Loucy (cell line): ENCODE results near the gene ATP5MC2.

ENCODE experiments used
- H2AFZ ChIP-seq: fragments of 200-600 bp; sonication (generic); 2 replicates; pipeline ENCODE4 v1.6.0; 2016; ENCODE audit warnings: antibody characterized with exemption, mild to moderate bottlenecking, low read length, moderate library complexity
- H3F3A ChIP-seq: fragments of 200-600 bp; 2 replicates; pipeline ENCODE4 v1.6.0; 2016; ENCODE audit warnings: antibody characterized with exemption, low read depth, mild to moderate bottlenecking
- H3K27me3 ChIP-seq: fragments of 200-600 bp; sonication (generic); 2 replicates; pipeline ENCODE4 v1.6.1; 2014; ENCODE audit warnings: low read length, mild to moderate bottlenecking; ENCODE audit not compliant: insufficient read depth, poor library complexity, severe bottlenecking
- H3K36me3 ChIP-seq: fragments of 200-600 bp; sonication (generic); 2 replicates; pipeline ENCODE4 v1.6.1; 2016; ENCODE audit warnings: low read length; ENCODE audit not compliant: insufficient read depth
- H3K4me1 ChIP-seq: fragments of 200-600 bp; sonication (generic); 2 replicates; pipeline ENCODE4 v1.5.1; 2014; ENCODE audit warnings: low read length, mild to moderate bottlenecking; ENCODE audit not compliant: insufficient read depth, poor library complexity, severe bottlenecking
- H3K4me2 ChIP-seq: fragments of 200-600 bp; sonication (generic); 2 replicates; pipeline ENCODE4 v1.6.0; 2014; ENCODE audit warnings: antibody characterized with exemption, low read length, low read depth, mild to moderate bottlenecking; ENCODE audit not compliant: poor library complexity, severe bottlenecking
- H3K4me3 ChIP-seq: fragments of 200-600 bp; sonication (generic); 2 replicates; pipeline ENCODE4 v1.5.1; 2014; ENCODE audit warnings: low read length, mild to moderate bottlenecking, mixed read lengths; ENCODE audit not compliant: poor library complexity, severe bottlenecking
- H3K79me2 ChIP-seq: fragments of 200-600 bp; sonication (generic); 2 replicates; pipeline ENCODE4 v1.6.1; 2014; ENCODE audit warnings: low read length; ENCODE audit not compliant: insufficient read depth
- H3K9ac ChIP-seq: fragments of 200-600 bp; sonication (generic); 2 replicates; pipeline ENCODE4 v1.6.0; 2014; ENCODE audit warnings: mild to moderate bottlenecking, low read depth, low read length, moderate library complexity; ENCODE audit not compliant: poor library complexity, severe bottlenecking
- H3K9me2 ChIP-seq: fragments of 200-600 bp; sonication (generic); replicated peaks from 2 replicates; pipeline ENCODE4 v1.6.1; 2016; ENCODE audit warnings: low read depth, low read length, mixed read lengths
- H3K9me3 ChIP-seq: fragments of 200-600 bp; sonication (generic); 2 replicates; pipeline ENCODE4 v1.6.1; 2014; ENCODE audit warnings: mild to moderate bottlenecking, antibody characterized with exemption, low read length, low read depth; ENCODE audit not compliant: insufficient read depth
- H4K20me1 ChIP-seq: fragments of 200-600 bp; sonication (generic); 2 replicates; pipeline ENCODE4 v1.6.0; 2014; ENCODE audit warnings: antibody characterized with exemption, low read length, mild to moderate bottlenecking; ENCODE audit not compliant: insufficient read depth, poor library complexity, severe bottlenecking
- CTCF ChIP-seq: fragments of 200-600 bp; sonication (generic); conservative IDR thresholded peaks from 2 replicates; pipeline ENCODE4 v1.5.1; 2014; ENCODE audit warnings: mild to moderate bottlenecking, antibody characterized with exemption, low read length
- EZH2phosphoT487 ChIP-seq: fragments of 200-600 bp; IDR thresholded peaks from 2 replicates; pipeline ENCODE4 v1.6.1; 2018; ENCODE audit warnings: antibody characterized with exemption, mild to moderate bottlenecking, moderate library complexity, borderline replicate concordance

The ATP5MC2 gene

GRCh38 chr12:53664191-53664590 lies 11.7 kb downstream of the ATP5MC2 start:
- Histone ChIP-seq H3K4me1 (no peaks in the 10 kb centered on the region), H3K4me3 (no peak overlapping the region), H4K20me1 (peaks cover 5% of the 10 kb centered on the region), H3K36me3 (peaks cover 42% of the 10 kb centered on the region; the same call in 1 of the 2 replicates), H3K4me2 (no peak overlapping the region), H3K9me3 (no peaks in the 10 kb centered on the region), H3K9me2 (no peaks in the 10 kb centered on the region), H3K27me3 (no peaks in the 10 kb centered on the region), H3F3A (no peaks in the 10 kb centered on the region), H3K79me2 (0 out of 2 replicates have a peak, but pooled peaks cover 3% of the 10 kb centered on the region), H3K9ac (no peak overlapping the region), H2AFZ (no peak overlapping the region)
- TF ChIP-seq CTCF (no peak), EZH2phosphoT487 (no peak)

- H3F3A ChIP-seq: no peaks in the 10 kb centered on the region
- H3K27me3 ChIP-seq: no peaks in the 10 kb centered on the region
- H3K4me1 ChIP-seq: no peaks in the 10 kb centered on the region
- H3K9ac ChIP-seq: no peak overlapping the region
- H3K4me2 ChIP-seq: no peak overlapping the region
- no peaks in the 10 kb centered on the region for H3K79me2 ChIP-seq
- no peaks in the 10 kb centered on the region for H4K20me1 ChIP-seq
- peaks cover 14% of the 10 kb centered on the region; the same call in 1 of the 2 replicates for H3K36me3 ChIP-seq
- no peak overlapping the region for H3K4me3 ChIP-seq
- no peak for TF ChIP-seq CTCF
- no peak for TF ChIP-seq EZH2phosphoT487
- H3K9me2 ChIP-seq: no peaks in the 10 kb centered on the region
- H2AFZ ChIP-seq: no peak overlapping the region
- H3K9me3 ChIP-seq: no peaks in the 10 kb centered on the region
Observed at GRCh38 chr12:53660041-53660440, 15.8 kb downstream of the ATP5MC2 start.

DNA sequence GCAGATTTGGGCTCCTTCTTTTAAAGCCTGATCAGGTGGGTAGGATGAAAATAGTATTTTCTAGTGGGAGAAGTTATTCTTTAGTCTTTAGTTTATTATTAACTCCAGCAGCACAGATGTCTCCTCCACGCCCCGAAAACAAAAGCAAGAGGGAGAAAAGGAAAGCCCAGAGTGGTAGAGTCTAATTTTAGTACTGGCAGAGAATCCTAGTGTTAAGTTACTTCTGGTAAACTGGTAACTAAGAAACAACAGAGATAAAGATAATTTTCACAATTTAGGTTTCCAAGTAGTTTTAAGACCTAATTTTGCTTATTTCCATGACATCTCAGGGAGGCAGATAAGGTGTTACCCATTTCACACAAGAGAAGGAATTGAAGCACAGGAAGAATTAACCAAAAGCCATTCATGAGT lies 16.3 kb downstream of the ATP5MC2 start:
- no peaks in the 10 kb centered on the region for H4K20me1 ChIP-seq
- H3F3A ChIP-seq: no peaks in the 10 kb centered on the region
- peaks cover 9% of the 10 kb centered on the region; the same call in 1 of the 2 replicates for H3K36me3 ChIP-seq
- no peak for TF ChIP-seq CTCF
- no peak for TF ChIP-seq EZH2phosphoT487
- H3K4me2 ChIP-seq: no peak overlapping the region
- no peaks in the 10 kb centered on the region for H3K9me2 ChIP-seq
- no peak overlapping the region for H2AFZ ChIP-seq
- no peaks in the 10 kb centered on the region for H3K4me1 ChIP-seq
- H3K27me3 ChIP-seq: no peaks in the 10 kb centered on the region
- no peak overlapping the region for H3K9ac ChIP-seq
- H3K79me2 ChIP-seq: no peaks in the 10 kb centered on the region
- no peak overlapping the region for H3K4me3 ChIP-seq
- no peaks in the 10 kb centered on the region for H3K9me3 ChIP-seq
